Body of pancreas (tissue), 4 donors: Measurements from ENCODE around the gene TESPA1.

Experiments used
- CTCF ChIP-seq, 7 experiments: fragments of 450-650 bp in 4 of 7; fragments of 200-600 bp in 3 of 7; sonication (generic) in 3 of 7; IDR thresholded peaks; one replicate each; pipeline ENCODE4 v1.5.1; 2016 to 2019; ENCODE audit warnings: antibody characterized with exemption in 7 of 7
- POLR2A ChIP-seq, 3 donors: fragments of 450-650 bp; IDR thresholded peaks; one replicate each; pipeline ENCODE4 v1.6.1; 2016; ENCODE audit warnings: antibody characterized with exemption in 3 of 3, mild to moderate bottlenecking in 2 of 3

DNA sequence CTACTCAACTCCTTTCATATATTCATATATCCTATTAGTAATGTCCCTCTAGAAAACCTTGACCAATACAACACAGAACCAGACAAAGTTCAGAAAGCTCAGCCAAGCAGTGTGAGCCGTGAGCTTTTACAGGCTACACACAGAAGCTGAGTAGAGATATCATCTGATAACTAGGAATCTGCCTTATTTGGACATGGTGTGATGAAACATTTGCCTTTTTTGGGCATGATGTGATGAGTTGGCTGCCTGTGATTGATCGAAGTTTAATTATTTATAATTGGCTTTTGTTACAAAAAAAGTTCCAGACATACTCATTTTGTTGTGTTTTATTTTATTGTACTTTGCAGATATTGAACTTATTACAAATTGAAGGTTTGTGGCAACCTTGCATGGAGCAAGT, 46.6 kb downstream of the TESPA1 start:
- TF ChIP-seq CTCF (IDR thresholded peaks at IDR 0.05) (no peak), POLR2A (IDR thresholded peaks at IDR 0.05) (no peak)
